GM20431 (cell line): ENCODE measurements around the gene NKX2-1.

Experiments used
- in situ Hi-C: fragments of 300-500 bp; cut with MseI, MboI; formaldehyde crosslinking; loops from one replicate; pipeline ENCODE4 v1.15.0; 2020; ENCODE audit warnings: low sequenced_read_pairs; ENCODE audit not compliant: unreplicated experiment

Gene NKX2-1

GRCh38 chr14:36518586-36519430, 1.2 kb downstream of the NKX2-1 start:
- in situ Hi-C loops: no loop called here

GRCh38 chr14:36518031-36518585, 1.9 kb downstream of the NKX2-1 start:
- in situ Hi-C loops: no loop called here

GRCh38 chr14:36517242-36518030, 2.6 kb downstream of the NKX2-1 start:
- in situ Hi-C loops: no loop called here

- in situ Hi-C loops: no loop called here
These were observed 3.3 kb downstream of the NKX2-1 start for GRCh38 chr14:36516719-36517241.

- in situ Hi-C loops: no loop called here
These were observed 3.9 kb downstream of the NKX2-1 start for GRCh38 chr14:36515896-36516718.

DNA sequence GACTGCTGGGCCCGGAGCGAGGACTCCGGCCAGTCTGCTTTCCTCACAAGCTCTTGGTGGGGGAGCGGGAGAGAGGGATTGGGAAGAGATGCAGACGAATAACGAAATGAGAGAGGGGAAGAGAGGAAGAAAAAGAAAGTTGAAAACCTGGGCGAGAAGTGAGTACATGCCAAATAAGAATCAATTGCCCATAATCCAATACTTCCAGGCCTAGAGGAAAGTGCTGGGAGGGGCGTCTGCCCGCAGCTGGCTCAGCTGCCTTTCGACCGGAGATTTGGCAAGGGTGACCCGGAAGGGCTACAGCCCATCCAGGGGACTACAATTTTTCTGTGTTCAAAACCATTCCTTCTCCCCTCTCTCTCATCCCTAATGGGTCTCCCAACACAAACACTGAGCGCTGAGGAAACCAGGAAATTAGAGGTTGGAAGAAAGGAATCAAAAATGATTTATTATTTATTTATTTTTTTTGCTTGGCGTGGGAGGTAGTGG, 4.9 kb downstream of the NKX2-1 start:
- in situ Hi-C loops: no loop called here

DNA sequence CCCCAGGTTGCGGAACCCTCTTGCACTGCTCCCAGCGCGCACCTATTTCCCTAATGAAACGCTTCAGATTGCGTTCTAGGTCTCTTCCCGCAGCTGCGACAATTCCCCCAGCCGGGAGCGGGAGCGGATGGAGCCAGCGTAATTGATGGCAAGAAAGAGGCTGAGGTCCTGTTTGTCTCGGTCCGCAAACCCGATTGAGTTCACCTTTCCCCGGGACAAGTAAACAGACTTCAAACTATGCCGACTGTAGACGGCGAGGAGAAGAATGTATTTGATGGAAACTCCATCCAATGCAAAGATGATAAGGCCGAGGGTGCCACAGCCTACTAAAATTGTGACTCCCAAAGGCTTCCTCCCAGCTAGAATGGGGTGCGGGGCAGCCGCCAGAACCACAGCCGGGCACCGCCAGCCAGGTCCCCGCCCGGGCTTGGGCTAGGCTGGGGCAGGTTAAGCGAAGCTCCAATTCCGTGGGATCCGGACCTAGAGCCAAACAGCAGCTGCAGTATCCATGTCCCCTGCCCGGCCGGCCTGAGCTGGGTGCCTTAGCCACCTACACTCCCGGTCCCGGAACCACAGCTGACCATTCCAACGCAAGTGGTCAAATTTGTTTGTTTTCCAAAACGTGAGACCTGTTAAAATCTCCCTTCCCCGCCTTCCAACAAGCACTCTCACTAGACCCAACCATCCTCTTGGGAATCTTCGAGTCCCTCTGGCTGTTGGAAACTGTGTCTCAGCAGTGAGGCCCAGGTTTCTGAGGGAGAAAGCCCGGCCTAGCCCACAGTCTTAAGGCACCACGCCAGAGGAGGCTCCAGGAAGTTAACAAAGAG, 5.5 kb downstream of the NKX2-1 start:
- in situ Hi-C loops: no loop called here

DNA sequence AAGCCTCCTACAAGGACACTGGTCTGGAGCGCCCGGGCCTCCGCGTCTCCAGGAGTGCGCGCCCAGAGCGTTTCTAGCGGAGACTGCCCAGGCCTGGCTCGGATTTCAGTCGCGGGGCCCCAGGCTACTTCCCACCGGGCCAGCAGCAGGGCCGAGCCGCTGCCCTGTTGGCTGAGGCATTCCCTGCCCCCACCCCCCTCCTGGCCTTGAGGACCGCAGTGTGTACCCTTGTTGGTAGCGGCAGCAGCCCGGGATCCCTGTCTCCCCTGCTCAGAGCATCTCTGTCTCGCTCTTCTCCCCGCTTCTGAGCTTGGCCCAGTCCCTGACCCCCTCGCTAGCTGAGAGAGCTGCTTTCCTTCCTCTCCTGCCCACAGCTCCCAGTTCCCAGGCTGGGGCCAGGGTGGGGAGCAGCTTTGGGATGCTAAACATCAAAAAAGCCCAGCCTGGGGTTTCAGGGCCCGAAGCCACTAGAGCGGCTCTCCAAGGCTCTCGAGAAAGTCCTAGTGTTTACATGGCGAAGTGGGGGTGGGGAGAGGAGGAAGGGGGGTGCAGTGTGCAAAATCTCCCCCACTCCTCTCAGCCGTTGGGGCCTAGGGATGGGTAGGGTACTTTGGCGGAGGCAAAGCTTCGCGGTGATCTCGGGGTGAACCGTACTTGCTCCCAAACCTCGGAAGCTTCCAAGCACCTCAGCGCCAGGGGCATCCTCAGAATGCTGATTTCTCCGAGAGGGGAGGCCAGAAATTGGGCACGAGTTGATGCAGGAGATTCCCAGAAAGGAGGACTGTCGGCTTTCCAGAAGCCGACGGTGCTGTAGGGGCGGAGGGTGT, 6.4 kb downstream of the NKX2-1 start:
- in situ Hi-C loops: no loop called here

DNA sequence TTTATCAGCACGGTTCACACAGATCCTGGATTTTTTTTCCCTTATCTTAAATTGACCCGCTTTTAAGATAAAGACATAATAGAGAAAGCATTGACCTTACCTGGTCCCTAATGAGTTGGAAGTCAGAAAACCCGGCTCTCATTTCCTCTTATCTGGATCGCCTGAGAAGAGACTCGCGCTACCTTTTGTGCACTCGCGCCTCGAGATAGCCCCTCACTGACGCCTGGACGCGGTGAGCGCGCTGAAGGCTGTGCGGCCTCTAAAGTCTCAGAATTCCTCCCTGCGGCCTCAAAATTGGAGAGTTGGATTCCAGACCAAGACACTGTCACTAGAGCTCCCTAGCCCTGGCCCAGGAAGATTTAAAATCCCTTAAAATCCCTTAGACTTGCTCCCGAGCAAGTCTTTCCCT, 7.0 kb downstream of the NKX2-1 start:
- in situ Hi-C loops: no loop called here

DNA sequence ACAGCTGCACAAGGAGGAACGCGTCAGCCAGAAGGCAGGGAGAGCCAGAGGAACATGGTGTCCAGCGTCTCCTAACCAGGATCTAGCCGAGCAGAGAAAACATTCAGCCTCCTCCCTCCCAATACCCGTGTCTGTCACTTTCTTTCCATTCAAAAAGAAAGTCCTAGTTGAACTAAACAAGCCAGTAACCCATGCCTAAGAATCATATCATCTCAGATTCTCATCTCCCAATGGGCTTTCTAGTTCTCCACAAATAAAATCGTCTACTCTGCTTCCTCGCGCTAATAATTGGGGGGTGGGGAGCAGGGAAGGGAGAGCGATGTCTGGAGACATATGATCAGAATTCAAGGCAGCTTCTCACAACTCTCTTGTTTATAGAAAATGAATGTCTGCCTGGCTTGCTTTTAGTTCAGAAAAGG, 7.4 kb downstream of the NKX2-1 start:
- in situ Hi-C loops: no loop called here

DNA sequence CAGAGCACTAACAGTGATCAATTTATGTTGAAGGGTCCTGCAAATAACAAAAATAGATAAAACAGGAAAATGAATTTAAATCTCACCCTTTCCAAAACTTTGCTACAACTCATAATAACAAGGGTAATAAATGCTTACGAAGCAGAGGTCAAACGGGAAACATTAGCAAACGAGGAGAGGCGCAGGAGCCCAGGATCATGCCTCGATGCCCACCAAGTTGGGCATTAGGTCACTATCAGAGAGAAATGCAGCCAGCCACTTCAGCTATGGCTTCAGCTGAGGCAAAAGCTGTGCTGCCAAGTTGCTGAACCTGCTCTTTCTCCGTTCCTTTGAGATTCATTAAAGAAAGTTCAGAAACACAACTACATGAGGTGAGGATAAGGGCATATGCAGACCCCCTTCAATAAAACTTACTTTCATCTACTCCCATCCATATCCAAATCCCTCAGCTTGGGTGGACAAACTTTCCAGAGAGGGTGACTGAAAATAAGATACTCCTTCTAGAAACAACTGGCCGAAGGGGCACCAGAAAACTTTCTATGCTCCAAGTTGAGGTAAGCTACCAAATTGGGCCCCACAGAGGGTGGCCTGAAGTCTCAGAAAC, 7.9 kb downstream of the NKX2-1 start:
- in situ Hi-C loops: no loop called here

DNA sequence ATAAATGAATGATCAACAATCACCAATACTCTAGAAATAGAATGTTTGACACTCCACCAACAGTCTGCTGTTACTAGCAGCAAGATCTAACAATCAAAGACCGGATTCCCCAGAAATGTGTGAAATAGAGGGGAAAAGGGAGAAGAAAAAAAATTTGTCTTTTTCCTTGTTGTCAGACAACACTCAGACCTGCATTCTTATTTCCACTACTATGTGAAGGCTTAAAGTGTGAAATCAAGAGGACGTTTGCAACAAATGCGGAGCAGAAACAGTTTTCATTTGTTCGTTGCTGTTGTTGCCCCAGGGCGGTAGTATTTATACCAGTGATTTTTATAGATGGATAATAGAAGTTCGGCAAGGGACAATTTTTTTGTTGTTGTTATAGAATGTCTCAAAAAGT, 9.2 kb downstream of the NKX2-1 start:
- in situ Hi-C loops: no loop called here

- in situ Hi-C loops: no loop called here
These were observed 9.8 kb downstream of the NKX2-1 start for GRCh38 chr14:36510078-36510799.

GRCh38 chr14:36509069-36509917, 10.7 kb downstream of the NKX2-1 start:
- in situ Hi-C loops: no loop called here

GRCh38 chr14:36508418-36509068, 11.5 kb downstream of the NKX2-1 start:
- in situ Hi-C loops: no loop called here
